H1 (cell line): ENCODE data around the gene P2RY11. TPM values are rescaled to one million over a fixed set of nuclear protein-coding genes. Genes with fewer than 3 reads are reported as not detected.

Experiments
- CBX8 ChIP-seq: fragments of 300-800, 300-1000 bp; sonication (generic); IDR thresholded peaks from 2 replicates; pipeline ENCODE4 v1.7.1; 2016; ENCODE audit warnings: low read depth, low read length, borderline replicate concordance
- KDM4A ChIP-seq: IDR thresholded peaks from one replicate; pipeline ENCODE4 v1.7.1; 2012; ENCODE audit warnings: low read depth, mild to moderate bottlenecking, moderate library complexity, low read length, inconsistent platforms; ENCODE audit not compliant: severe bottlenecking
- NANOG ChIP-seq: IDR thresholded peaks from 2 replicates; pipeline ENCODE4 v1.6.1; 2011; ENCODE audit warnings: low read length, low read depth, mild to moderate bottlenecking, inconsistent platforms; ENCODE audit not compliant: insufficient read depth, poor library complexity, severe bottlenecking
- SIRT6 ChIP-seq: IDR thresholded peaks from one replicate; pipeline ENCODE4 v1.7.1; 2012; ENCODE audit warnings: low read length, inconsistent platforms
- USF2 ChIP-seq: IDR thresholded peaks from 2 replicates; pipeline ENCODE4 v1.6.1; 2011; ENCODE audit warnings: low read length, improper control_type of control experiment
- ZNF274 ChIP-seq: IDR thresholded peaks from 2 replicates; pipeline ENCODE4 v1.7.0; 2012; ENCODE audit warnings: low read length, borderline replicate concordance; ENCODE audit errors: extremely low read depth
- polyA plus RNA-seq, 7 experiments: library from polyadenylated mRNA; depleted of rRNA in 3 of 7; stranded (reverse) in 5 of 7; unstranded in 2 of 7; fragments of >200 nt in 5 of 7; fragments of 200-250 nt in 2 of 7; gene quantifications; 1 replicate in 5 of 7; 2 replicates in 1 of 7; 4 replicates in 1 of 7; pipeline versions ENCODE4 v1.2.1 to v1.2.3, GENCODE V29; 2011 to 2013; ENCODE audit warnings: missing spikeins in 2 of 7, mixed read lengths in 2 of 7
- total RNA-seq: library from RNA; stranded (reverse); fragmentation: NEBNext Ultra II Directional; extraction: Animal tissue kit (Norgen Biotek cat#: 25700); gene quantifications from 2 replicates; pipeline ENCODE4 v1.2.1, GENCODE V29; 2021

Gene P2RY11
- total and polyA plus RNA-seq, 2 of the 8 experiments (the other 6 are each of a cell fraction or from before 2014, with no cell fraction given), result 9.2 to 18.0 TPM

- TF ChIP-seq USF2 (no peak), SIRT6 (no peak), KDM4A (no peak), CBX8 (no peak), ZNF274 (no peak), NANOG (no peak)
Observed at GRCh38 chr19:10104130-10104513, 7.4 kb upstream of the P2RY11 start (continued).
